LNCaP clone FGC (cell line): ENCODE data around the gene FASTKD2.
A peak's percentile ranks its signal among the peaks of the same experiment; 100 is the strongest.

Source experiments
- DNase-seq: peaks from one replicate; pipeline ENCODE4 v3.0.0-alpha.2; 2011; ENCODE audit warnings: low read depth
- H3K4me3 ChIP-seq: 2 replicates; pipeline ENCODE4 v1.5.1; 2011; ENCODE audit warnings: mild to moderate bottlenecking, low read depth, low read length, control low read depth
- TF ChIP-seq, protein P1 (sequence below): IDR thresholded peaks from 2 replicates; pipeline ENCODE4 v1.5.1; 2012; ENCODE audit warnings: mild to moderate bottlenecking; ENCODE audit not compliant: control insufficient read depth, insufficient read depth; ENCODE audit errors: extremely low read depth

FASTKD2 gene

DNA sequence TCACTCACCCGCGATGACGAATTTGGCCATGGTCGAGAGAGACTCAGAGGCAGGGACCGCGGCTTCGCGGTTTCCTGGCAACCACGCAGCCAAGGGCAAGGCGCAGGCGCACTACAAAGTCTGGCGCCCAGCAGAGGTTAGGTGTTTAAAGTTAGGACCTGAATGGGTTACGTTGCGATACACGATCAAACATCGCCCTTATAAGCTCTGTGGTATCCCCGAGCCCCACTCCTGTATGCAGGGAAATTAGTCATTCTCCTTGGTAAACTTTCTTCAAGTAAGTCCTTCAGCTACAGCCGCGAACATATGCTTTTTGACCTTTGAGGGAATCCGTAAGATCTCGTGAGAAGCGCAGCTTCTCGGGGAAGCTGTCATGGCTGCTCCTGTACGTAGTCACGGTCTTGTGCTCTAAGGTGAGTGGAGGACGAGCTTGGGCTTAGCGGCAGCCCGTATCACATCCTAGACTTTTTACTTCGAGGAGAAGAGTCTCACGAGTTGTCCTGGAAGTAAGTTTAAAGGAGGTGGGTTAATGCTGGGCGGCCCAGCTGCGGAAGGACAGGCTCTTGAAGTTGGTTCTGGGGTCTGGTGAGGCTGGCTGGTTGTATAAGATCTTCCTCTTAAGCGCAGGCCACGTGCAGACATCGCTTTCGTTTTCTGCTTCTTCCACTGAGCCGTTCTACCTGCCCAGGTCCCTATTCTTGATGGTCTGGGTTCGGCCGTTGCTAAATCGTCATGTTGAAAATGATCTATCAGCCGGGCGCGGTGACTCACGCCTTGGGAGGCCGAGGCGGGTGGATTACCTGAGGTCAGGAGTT, at the start of gene FASTKD2, which contains the start of gene MDH1B:
TSS of gene FASTKD2 (plus strand) at position 365 of the 815 bp plus-strand sequence. CDS start 1,088 bp downstream, outside the sequence.
TSS of gene MDH1B (minus strand) at position 87 of the 815 bp plus-strand sequence. CDS start at position 30, 57 bp downstream.
- peak within 1 kb of the TSS; percentile 76 for H3K4me3 ChIP-seq
- TF ChIP-seq, protein P1, sequence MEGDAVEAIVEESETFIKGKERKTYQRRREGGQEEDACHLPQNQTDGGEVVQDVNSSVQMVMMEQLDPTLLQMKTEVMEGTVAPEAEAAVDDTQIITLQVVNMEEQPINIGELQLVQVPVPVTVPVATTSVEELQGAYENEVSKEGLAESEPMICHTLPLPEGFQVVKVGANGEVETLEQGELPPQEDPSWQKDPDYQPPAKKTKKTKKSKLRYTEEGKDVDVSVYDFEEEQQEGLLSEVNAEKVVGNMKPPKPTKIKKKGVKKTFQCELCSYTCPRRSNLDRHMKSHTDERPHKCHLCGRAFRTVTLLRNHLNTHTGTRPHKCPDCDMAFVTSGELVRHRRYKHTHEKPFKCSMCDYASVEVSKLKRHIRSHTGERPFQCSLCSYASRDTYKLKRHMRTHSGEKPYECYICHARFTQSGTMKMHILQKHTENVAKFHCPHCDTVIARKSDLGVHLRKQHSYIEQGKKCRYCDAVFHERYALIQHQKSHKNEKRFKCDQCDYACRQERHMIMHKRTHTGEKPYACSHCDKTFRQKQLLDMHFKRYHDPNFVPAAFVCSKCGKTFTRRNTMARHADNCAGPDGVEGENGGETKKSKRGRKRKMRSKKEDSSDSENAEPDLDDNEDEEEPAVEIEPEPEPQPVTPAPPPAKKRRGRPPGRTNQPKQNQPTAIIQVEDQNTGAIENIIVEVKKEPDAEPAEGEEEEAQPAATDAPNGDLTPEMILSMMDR = no peak
- peak; percentile 85 for DNase-seq

- TF ChIP-seq, protein P1 = no peak
- no peak for DNase-seq
- no peak overlapping the region for H3K4me3 ChIP-seq
Observed at GRCh38 chr2:206716623-206717022, 48.8 kb upstream of the FASTKD2 start.

GRCh38 chr2:206718296-206718695, 47.1 kb upstream of the FASTKD2 start, which contains the start of gene DYTN:
TSS of gene DYTN (minus strand) at chr2:206718396. CDS start at chr2:206718279, 117 bp downstream.
- TF ChIP-seq, protein P1 = no peak
- no peak for DNase-seq
- H3K4me3 ChIP-seq = no peak within 1 kb of the TSS

GRCh38 chr2:206721256-206721920, 44.0 kb upstream of the FASTKD2 start:
- TF ChIP-seq, protein P1 = no peak

DNA sequence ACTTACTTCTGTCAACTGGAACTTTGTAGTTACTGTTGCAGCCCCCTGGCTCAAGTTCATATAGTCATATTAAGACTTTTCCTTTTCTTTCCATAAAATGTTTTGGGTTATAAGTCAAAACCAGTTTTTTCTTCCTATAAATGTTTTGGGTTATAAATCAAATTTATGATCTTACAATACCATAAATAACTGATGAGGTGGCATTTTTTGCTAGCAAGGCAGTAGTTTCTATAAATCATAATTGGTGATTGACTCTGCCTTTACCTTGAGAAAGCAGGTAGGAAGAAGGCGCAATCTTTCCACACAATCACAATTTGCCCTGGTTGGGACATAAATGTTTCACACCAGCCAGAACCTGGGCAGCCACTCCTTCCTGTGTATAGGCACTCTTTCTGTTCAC, 42.1 kb upstream of the FASTKD2 start:
- DNase-seq = no peak
- TF ChIP-seq, protein P1 = no peak
- no peak overlapping the region for H3K4me3 ChIP-seq

More at GRCh38 chr2:206721256-206721920, 44.0 kb upstream of the FASTKD2 start:
- H3K4me3 ChIP-seq = no peak overlapping the region
- no peak for DNase-seq

- TF ChIP-seq, protein P1 = no peak
- DNase-seq = no peak
- no peak overlapping the region for H3K4me3 ChIP-seq
Observed at GRCh38 chr2:206727287-206727686, 38.1 kb upstream of the FASTKD2 start.
